Measurements from ENCODE around the gene FAM168A. TPM values are rescaled to one million over a fixed set of nuclear protein-coding genes. Genes with fewer than 3 reads are reported as not detected.

The FAM168A gene
- total RNA-seq, 1 donor from 2014 or later = 28.4 TPM

DNA sequence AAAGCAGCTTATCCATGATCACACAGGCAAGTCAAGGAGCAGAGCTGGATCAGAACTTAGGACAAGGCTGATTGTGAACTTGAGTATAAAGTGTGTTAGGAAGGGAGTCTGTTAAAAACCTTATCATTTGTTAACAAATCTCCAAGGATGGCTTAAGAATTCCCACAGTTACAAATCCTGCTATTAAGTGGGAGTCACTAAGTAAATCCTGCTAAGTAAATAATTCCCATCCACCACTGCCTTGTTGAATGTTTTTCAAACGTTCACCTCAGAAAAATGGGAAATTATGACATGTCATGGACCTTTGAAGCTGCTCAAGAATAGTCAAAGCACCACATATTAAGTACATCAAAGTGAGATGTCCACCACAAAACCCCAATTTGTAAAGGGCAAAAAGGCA lies 88.7 kb downstream of the FAM168A start:
- Histone ChIP-seq H3K27me3 (ENCODE audit: low read depth) (no peaks in the 10 kb centered on the region), H3K36me3 (no peaks in the 10 kb centered on the region), H3K9me3 (replicated peaks) (peaks cover 7% of the 10 kb centered on the region), H3K4me3 (no peak overlapping the region), H3K4me1 (peaks cover 12% of the 10 kb centered on the region), H3K27ac (replicated peaks) (no peak overlapping the region)
- TF ChIP-seq, protein P1, sequence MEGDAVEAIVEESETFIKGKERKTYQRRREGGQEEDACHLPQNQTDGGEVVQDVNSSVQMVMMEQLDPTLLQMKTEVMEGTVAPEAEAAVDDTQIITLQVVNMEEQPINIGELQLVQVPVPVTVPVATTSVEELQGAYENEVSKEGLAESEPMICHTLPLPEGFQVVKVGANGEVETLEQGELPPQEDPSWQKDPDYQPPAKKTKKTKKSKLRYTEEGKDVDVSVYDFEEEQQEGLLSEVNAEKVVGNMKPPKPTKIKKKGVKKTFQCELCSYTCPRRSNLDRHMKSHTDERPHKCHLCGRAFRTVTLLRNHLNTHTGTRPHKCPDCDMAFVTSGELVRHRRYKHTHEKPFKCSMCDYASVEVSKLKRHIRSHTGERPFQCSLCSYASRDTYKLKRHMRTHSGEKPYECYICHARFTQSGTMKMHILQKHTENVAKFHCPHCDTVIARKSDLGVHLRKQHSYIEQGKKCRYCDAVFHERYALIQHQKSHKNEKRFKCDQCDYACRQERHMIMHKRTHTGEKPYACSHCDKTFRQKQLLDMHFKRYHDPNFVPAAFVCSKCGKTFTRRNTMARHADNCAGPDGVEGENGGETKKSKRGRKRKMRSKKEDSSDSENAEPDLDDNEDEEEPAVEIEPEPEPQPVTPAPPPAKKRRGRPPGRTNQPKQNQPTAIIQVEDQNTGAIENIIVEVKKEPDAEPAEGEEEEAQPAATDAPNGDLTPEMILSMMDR (IDR thresholded peaks at IDR 0.05; ENCODE audit: borderline replicate concordance) = no peak
- no peak for DNase-seq
- intact Hi-C loops (cut with micrococcal nuclease) = no loop called here

DNA sequence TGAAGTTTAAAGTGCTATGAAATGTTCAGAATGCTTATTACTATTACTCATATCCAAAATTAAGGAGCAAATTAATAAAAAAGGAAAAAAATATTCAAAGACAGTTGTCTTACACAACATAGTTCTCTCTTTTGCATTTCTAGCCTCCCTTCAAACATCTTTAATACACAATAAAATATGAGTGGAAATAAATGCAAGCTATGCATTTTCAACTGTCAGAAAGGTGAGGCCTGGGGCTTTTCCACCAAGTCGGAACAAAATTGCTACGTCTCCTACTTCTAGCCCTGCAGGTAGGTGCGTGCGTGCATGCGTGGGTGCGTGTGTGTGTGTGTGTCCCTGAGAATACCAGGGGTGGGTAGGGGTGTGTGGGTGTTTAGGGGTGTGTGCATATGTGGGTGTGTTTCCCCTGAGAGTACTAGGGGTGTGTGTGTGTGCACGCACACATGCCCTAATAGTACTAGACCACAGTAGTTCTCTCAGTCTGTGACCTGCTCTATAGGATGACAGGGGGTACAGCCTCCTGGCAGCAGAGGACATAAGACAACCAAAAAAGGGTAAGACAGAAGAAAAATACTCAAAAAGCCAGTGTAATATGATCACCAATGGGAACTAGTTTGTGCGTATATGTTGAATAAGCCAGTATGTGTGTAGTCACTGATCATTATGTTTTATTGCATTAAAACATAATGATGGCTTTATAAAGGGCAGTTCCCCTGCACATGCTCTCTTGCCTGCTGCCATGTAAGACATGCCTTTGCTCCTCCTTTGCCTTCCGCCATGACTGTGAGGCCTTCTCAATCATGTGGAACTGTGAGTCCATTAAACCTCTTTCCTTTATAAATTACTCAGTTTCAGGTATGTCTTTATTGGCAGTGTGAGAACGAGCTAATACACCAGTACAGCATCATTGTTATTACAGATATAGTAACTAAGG lies 89.4 kb downstream of the FAM168A start:
- intact Hi-C loops (cut with micrococcal nuclease) = no loop called here
- Histone ChIP-seq H3K4me1 (peaks cover 12% of the 10 kb centered on the region), H3K4me3 (no peak overlapping the region), H3K27ac (replicated peaks) (no peak overlapping the region), H3K27me3 (ENCODE audit: low read depth) (no peaks in the 10 kb centered on the region), H3K9me3 (replicated peaks) (peaks cover 14% of the 10 kb centered on the region), H3K36me3 (no peaks in the 10 kb centered on the region)
- TF ChIP-seq, protein P1 (IDR thresholded peaks at IDR 0.05; ENCODE audit: borderline replicate concordance) = no peak
- DNase-seq = no peak

GRCh38 chr11:73507086-73507485 lies 90.8 kb downstream of the FAM168A start:
- H3K4me3 ChIP-seq = no peak overlapping the region
- H3K27me3 ChIP-seq (ENCODE audit: low read depth) = no peaks in the 10 kb centered on the region
- peaks cover 16% of the 10 kb centered on the region for H3K9me3 ChIP-seq (replicated peaks)
- no peak for DNase-seq
- H3K4me1 ChIP-seq = peaks cover 4% of the 10 kb centered on the region
- TF ChIP-seq, protein P1 (IDR thresholded peaks at IDR 0.05; ENCODE audit: borderline replicate concordance) = no peak
- intact Hi-C loops (cut with micrococcal nuclease) = no loop called here
- no peaks in the 10 kb centered on the region for H3K36me3 ChIP-seq
- no peak overlapping the region for H3K27ac ChIP-seq (replicated peaks)

- no peaks in the 10 kb centered on the region for H3K36me3 ChIP-seq
- no peak overlapping the region for H3K4me3 ChIP-seq
- H3K27me3 ChIP-seq (ENCODE audit: low read depth) = no peaks in the 10 kb centered on the region
- no peak overlapping the region for H3K27ac ChIP-seq (replicated peaks)
- TF ChIP-seq, protein P1 (IDR thresholded peaks at IDR 0.05; ENCODE audit: borderline replicate concordance) = no peak
- no peaks in the 10 kb centered on the region for H3K4me1 ChIP-seq
- no peak for DNase-seq
- intact Hi-C loops (cut with micrococcal nuclease) = no loop called here
- peaks cover 16% of the 10 kb centered on the region for H3K9me3 ChIP-seq (replicated peaks)
These were observed 91.9 kb downstream of the FAM168A start for GRCh38 chr11:73506038-73506437.

- TF ChIP-seq, protein P1 (IDR thresholded peaks at IDR 0.05; ENCODE audit: borderline replicate concordance) = no peak
- peaks cover 1% of the 10 kb centered on the region for H3K9me3 ChIP-seq (replicated peaks)
- H3K36me3 ChIP-seq = no peaks in the 10 kb centered on the region
- H3K4me3 ChIP-seq = no peak overlapping the region
- no peaks in the 10 kb centered on the region for H3K27me3 ChIP-seq (ENCODE audit: low read depth)
- intact Hi-C loops (cut with micrococcal nuclease) = no loop called here
- no peak overlapping the region for H3K27ac ChIP-seq (replicated peaks)
- DNase-seq = no peak
- H3K4me1 ChIP-seq = peaks cover 16% of the 10 kb centered on the region
These were observed 99.6 kb downstream of the FAM168A start for GRCh38 chr11:73498343-73498742.

Data from left ventricle myocardium inferior (tissue), 1 donor.